Ishikawa (cell line): ENCODE data around the gene VPS35L.

Source experiments
- EGR1 ChIP-seq: IDR thresholded peaks from 2 replicates; pipeline ENCODE4 v1.6.1; 2012
- EP300 ChIP-seq: IDR thresholded peaks from 2 replicates; pipeline ENCODE4 v1.6.1; 2012; ENCODE audit warnings: borderline replicate concordance

DNA sequence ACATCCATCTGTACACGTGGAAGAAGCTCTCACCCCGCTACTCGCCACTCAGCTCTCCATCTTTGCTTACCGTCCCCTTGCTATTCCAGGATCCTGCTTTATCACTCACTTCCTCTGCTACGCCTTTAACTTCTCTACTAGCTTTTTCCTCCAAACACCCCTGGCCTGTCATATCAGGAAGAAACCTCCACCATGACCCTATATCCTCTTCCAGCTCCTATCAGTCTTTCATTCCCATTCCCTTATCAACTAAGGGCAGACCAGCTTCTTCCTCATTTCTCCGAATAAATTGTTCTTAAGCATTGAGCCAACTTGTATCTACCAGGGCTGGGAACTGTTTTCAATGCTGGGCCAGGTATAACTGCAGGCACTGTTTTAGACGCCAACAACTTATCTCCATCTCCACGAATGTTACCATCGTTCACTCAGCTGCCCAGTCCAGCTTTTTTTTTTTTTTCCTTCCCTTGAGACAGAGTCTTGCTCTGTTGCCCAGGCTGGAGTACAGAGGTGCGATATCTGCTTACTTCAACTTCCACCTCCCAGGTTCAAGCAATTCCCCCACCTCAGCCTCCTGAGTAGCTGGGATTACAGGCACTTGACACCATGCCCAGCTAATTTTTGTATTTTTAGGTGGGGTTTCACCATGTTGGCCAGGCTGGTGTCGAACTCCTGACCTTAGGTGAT lies 166.9 kb downstream of the VPS35L start:
- TF ChIP-seq EGR1 (no peak), EP300 (no peak)
